Measurements from ENCODE around the gene C16orf96. TPM values are rescaled to one million over a fixed set of nuclear protein-coding genes. Genes with fewer than 3 reads are reported as not detected.

The C16orf96 gene
- total and polyA plus RNA-seq, 10 donors: 0.06 to 0.33 (median 0.21) TPM

DNA sequence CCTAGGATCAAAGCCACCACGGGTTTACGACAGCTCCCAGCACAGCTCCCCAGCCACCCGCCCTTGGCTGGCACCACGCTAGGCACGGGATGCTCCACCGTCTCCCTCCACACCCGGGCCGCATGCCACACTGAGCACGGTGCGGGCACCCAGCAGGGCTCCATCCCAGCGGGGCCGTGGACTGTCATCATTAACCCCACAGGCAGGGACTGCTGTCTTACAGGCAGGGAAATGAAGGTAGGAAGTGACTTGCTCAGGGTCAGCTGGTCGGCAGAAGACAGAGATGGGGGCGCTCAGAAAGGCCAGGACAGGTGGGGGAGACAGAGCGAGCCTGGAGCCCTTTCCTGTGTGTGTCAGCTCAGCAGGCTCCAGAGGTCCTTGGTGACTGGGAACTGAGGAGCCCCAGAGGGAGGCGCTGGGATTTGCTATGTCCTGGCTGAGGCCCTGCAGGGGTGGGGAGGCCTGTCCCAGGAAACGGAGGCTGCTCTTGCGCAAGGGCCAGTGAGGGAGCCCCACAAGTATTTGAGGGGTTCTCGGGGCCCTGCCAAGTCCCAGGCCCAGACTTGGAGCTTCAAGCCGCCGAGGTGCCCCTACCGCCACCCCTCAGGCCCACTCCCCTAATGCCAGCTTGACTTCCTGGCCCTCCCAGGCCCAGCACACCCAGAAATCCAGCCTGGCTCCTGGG, 55.3 kb downstream of the C16orf96 start:
- peaks cover 23 to 58% (median 47%) of the 10 kb centered on the region in 6 donors for H3K4me1 ChIP-seq
- TF ChIP-seq, protein P1, sequence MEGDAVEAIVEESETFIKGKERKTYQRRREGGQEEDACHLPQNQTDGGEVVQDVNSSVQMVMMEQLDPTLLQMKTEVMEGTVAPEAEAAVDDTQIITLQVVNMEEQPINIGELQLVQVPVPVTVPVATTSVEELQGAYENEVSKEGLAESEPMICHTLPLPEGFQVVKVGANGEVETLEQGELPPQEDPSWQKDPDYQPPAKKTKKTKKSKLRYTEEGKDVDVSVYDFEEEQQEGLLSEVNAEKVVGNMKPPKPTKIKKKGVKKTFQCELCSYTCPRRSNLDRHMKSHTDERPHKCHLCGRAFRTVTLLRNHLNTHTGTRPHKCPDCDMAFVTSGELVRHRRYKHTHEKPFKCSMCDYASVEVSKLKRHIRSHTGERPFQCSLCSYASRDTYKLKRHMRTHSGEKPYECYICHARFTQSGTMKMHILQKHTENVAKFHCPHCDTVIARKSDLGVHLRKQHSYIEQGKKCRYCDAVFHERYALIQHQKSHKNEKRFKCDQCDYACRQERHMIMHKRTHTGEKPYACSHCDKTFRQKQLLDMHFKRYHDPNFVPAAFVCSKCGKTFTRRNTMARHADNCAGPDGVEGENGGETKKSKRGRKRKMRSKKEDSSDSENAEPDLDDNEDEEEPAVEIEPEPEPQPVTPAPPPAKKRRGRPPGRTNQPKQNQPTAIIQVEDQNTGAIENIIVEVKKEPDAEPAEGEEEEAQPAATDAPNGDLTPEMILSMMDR (IDR thresholded peaks at IDR 0.05 in 8 of 11, conservative IDR thresholded peaks at IDR 0.05 in 3 of 11): no peak
- peak in 1 of 3 donors; percentile 38 for TF ChIP-seq POLR2AphosphoS5 (IDR thresholded peaks at IDR 0.05)
- TF ChIP-seq POLR2A (IDR thresholded peaks at IDR 0.05): no peak
- H3K36me3 ChIP-seq: peaks cover 0 to 46% (median 26%) of the 10 kb centered on the region in 6 donors
- DNase-seq: peak; percentile 73
- no peaks in the 10 kb centered on the region for H3K9me3 ChIP-seq
- H3K4me3 ChIP-seq: no peak overlapping the region
- WGBS, 5 donors: 80 to 93% (median 87%) methylated on average over 22 of the region's 22 CpGs
- no peak overlapping the region for H3K27ac ChIP-seq
- H3K27me3 ChIP-seq (replicated peaks in 1 of 7): no peaks in the 10 kb centered on the region
- intact Hi-C loops (cut with DNase I; ENCODE audit: low total_unique reads): no loop called here

DNA sequence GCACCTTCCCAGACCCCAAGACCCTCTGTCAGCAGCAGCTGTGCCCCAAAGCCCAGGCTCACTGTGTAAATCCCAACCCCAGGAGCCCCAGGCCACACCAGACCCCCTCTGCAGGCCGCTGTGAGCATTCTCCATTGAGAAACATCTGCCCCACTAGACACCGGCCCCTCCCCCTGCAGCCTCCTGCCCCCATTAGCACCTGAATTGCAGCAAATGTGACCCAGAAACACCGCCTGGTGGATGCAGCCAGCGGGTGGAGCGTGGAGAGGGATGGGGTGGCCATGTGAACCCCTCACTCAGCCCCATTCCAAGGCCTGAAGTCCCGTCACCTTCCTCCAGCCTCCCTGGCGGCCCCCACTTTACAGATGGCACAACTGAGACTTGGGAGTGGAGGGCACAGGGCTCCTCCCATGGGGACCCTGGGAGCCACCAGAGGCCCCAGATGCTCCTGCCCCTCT, 56.4 kb downstream of the C16orf96 start:
- Histone ChIP-seq H3K27me3 (replicated peaks in 1 of 7) (no peaks in the 10 kb centered on the region), H3K4me1 (peaks cover 27 to 68% (median 56%) of the 10 kb centered on the region in 6 donors), H3K4me3 (peak overlapping the region in 1 of 8 donors; percentile 98), H3K27ac (no peak overlapping the region), H3K9me3 (no peaks in the 10 kb centered on the region), H3K36me3 (peaks cover 0 to 37% (median 24%) of the 10 kb centered on the region in 6 donors)
- DNase-seq: peak; percentile 77
- WGBS, 5 donors: 84 to 93% (median 90%) methylated on average over 7 of the region's 7 CpGs
- intact Hi-C loops (cut with DNase I; ENCODE audit: low total_unique reads): no loop called here
- no peak for TF ChIP-seq POLR2A (IDR thresholded peaks at IDR 0.05)
- TF ChIP-seq, protein P1 (IDR thresholded peaks at IDR 0.05 in 8 of 11, conservative IDR thresholded peaks at IDR 0.05 in 3 of 11): no peak
- TF ChIP-seq POLR2AphosphoS5 (IDR thresholded peaks at IDR 0.05): no peak

- Histone ChIP-seq H3K36me3 (peaks cover 0 to 31% (median 18%) of the 10 kb centered on the region in 6 donors), H3K4me3 (peak overlapping the region; percentile 84 to 98 (median 97)), H3K9me3 (no peaks in the 10 kb centered on the region), H3K27ac (peak overlapping the region in 2 of 8 donors; percentile 97 to 98), H3K4me1 (peaks cover 27 to 74% (median 61%) of the 10 kb centered on the region in 6 donors), H3K27me3 (replicated peaks in 1 of 7) (no peaks in the 10 kb centered on the region)
- TF ChIP-seq POLR2AphosphoS5 (IDR thresholded peaks at IDR 0.05) (no peak), POLR2A (IDR thresholded peaks at IDR 0.05) (no peak)
- TF ChIP-seq, protein P1 (IDR thresholded peaks at IDR 0.05 in 8 of 11, conservative IDR thresholded peaks at IDR 0.05 in 3 of 11): no peak
- peak; percentile 82 for DNase-seq
- WGBS, 5 donors: 51 to 71% (median 65%) methylated on average over 13 to 14 of the region's 14 CpGs
- intact Hi-C loops (cut with DNase I; ENCODE audit: low total_unique reads): no loop called here
Measured at GRCh38 chr16:4612977-4613635, 57.0 kb downstream of the C16orf96 start.

Measured in spleen (tissue), 11 donors.